GM21528 (cell line): ENCODE results near the gene FAM200C.

Source experiments
- ATAC-seq: cut with Tn5 transposase; IDR thresholded peaks from one replicate; pipeline ENCODE4 v1.9.1; 2021; ENCODE audit warnings: mild to moderate bottlenecking, moderate library complexity; ENCODE audit not compliant: unreplicated experiment, low FRiP score

Gene FAM200C

GRCh38 chr5:160369990-160370712 is 29.7 kb downstream of the FAM200C start, which contains the start of gene C1QTNF2:
C1QTNF2 (minus strand) TSS chr5:160370626; CDS start chr5:160355011, 15,615 bp downstream.
- ATAC-seq: no peak

GRCh38 chr5:160367885-160368284 is 32.0 kb downstream of the FAM200C start:
- no peak for ATAC-seq

- no peak for ATAC-seq
Observed at GRCh38 chr5:160367261-160367660, 32.6 kb downstream of the FAM200C start.

- ATAC-seq: no peak
Observed at GRCh38 chr5:160366230-160366629, 33.6 kb downstream of the FAM200C start.

GRCh38 chr5:160363660-160364395 is 36.0 kb downstream of the FAM200C start:
- no peak for ATAC-seq

GRCh38 chr5:160363211-160363610 is 36.6 kb downstream of the FAM200C start:
- no peak for ATAC-seq

GRCh38 chr5:160361624-160362228 is 38.1 kb downstream of the FAM200C start:
- no peak for ATAC-seq

GRCh38 chr5:160360310-160360709 is 39.5 kb downstream of the FAM200C start:
- no peak for ATAC-seq

- no peak for ATAC-seq
Observed at GRCh38 chr5:160359816-160360215, 40.0 kb downstream of the FAM200C start.

- ATAC-seq: no peak
Observed at GRCh38 chr5:160359242-160359641, 40.6 kb downstream of the FAM200C start.

GRCh38 chr5:160357861-160358411 is 41.9 kb downstream of the FAM200C start:
- ATAC-seq: no peak

- no peak for ATAC-seq
Observed at GRCh38 chr5:160357394-160357793, 42.5 kb downstream of the FAM200C start.

GRCh38 chr5:160356550-160357347 is 43.1 kb downstream of the FAM200C start:
- no peak for ATAC-seq

GRCh38 chr5:160354666-160355065 is 45.2 kb downstream of the FAM200C start:
- ATAC-seq: no peak

- ATAC-seq: no peak
Observed at GRCh38 chr5:160353379-160353778, 46.5 kb downstream of the FAM200C start.

GRCh38 chr5:160352308-160352707 is 47.5 kb downstream of the FAM200C start:
- ATAC-seq: no peak

- ATAC-seq: no peak
Observed at GRCh38 chr5:160349935-160350303, 49.9 kb downstream of the FAM200C start.

GRCh38 chr5:160349249-160349934 is 50.5 kb downstream of the FAM200C start:
- no peak for ATAC-seq

- no peak for ATAC-seq
Observed at GRCh38 chr5:160348080-160348479, 51.8 kb downstream of the FAM200C start.

GRCh38 chr5:160347448-160347847 is 52.4 kb downstream of the FAM200C start:
- no peak for ATAC-seq
